Measurements from ENCODE around the gene FAM171A2.

- TF ChIP-seq POLR2A (IDR thresholded peaks at IDR 0.05; ENCODE audit: low read length) (no peak), CBX2 (IDR thresholded peaks at IDR 0.05; ENCODE audit: borderline replicate concordance, low read depth) (no peak), JUN (IDR thresholded peaks at IDR 0.05) (no peak), SMC3 (IDR thresholded peaks at IDR 0.05) (no peak), CHD2 (IDR thresholded peaks at IDR 0.05; ENCODE audit: low read length, partially characterized antibody) (no peak), NR3C1 (IDR thresholded peaks at IDR 0.05) (no peak), EP300 (IDR thresholded peaks at IDR 0.05) (no peak), ZFP36 (IDR thresholded peaks at IDR 0.05; ENCODE audit: borderline replicate concordance, partially characterized antibody) (no peak), RAD21 (conservative IDR thresholded peaks at IDR 0.05 in 1 of 2, IDR thresholded peaks at IDR 0.05 in 1 of 2) (no peak), KDM1A (IDR thresholded peaks at IDR 0.05; ENCODE audit: low read depth) (no peak), BHLHE40 (IDR thresholded peaks at IDR 0.05; ENCODE audit: low read depth, low read length) (no peak), KDM5A (IDR thresholded peaks at IDR 0.05) (no peak), REST (IDR thresholded peaks at IDR 0.05) (no peak)
- TF ChIP-seq, protein P1, sequence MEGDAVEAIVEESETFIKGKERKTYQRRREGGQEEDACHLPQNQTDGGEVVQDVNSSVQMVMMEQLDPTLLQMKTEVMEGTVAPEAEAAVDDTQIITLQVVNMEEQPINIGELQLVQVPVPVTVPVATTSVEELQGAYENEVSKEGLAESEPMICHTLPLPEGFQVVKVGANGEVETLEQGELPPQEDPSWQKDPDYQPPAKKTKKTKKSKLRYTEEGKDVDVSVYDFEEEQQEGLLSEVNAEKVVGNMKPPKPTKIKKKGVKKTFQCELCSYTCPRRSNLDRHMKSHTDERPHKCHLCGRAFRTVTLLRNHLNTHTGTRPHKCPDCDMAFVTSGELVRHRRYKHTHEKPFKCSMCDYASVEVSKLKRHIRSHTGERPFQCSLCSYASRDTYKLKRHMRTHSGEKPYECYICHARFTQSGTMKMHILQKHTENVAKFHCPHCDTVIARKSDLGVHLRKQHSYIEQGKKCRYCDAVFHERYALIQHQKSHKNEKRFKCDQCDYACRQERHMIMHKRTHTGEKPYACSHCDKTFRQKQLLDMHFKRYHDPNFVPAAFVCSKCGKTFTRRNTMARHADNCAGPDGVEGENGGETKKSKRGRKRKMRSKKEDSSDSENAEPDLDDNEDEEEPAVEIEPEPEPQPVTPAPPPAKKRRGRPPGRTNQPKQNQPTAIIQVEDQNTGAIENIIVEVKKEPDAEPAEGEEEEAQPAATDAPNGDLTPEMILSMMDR (IDR thresholded peaks at IDR 0.05), result no peak
These were observed 35.3 kb upstream of the FAM171A2 start for GRCh38 chr17:44398692-44399691.
